ENCODE data around the gene NPW.

Gene NPW

GRCh38 chr16:2037115-2037514 lies 17.5 kb downstream of the NPW start:
- no peak for DNase-seq

- no peak for DNase-seq
These were observed 18.2 kb downstream of the NPW start for GRCh38 chr16:2037647-2038381.

GRCh38 chr16:2038382-2039231 lies 19.0 kb downstream of the NPW start:
- no peak for DNase-seq

- no peak for DNase-seq
These were observed 19.9 kb downstream of the NPW start for GRCh38 chr16:2039274-2040031.

- DNase-seq = no peak
These were observed 20.6 kb downstream of the NPW start for GRCh38 chr16:2040041-2040786.

- DNase-seq = no peak
These were observed 21.4 kb downstream of the NPW start for GRCh38 chr16:2040787-2041522.

GRCh38 chr16:2042171-2042985 lies 22.8 kb downstream of the NPW start:
- DNase-seq = no peak

- DNase-seq = no peak
These were observed 23.5 kb downstream of the NPW start for GRCh38 chr16:2042986-2043666.

GRCh38 chr16:2043667-2044451 lies 24.3 kb downstream of the NPW start:
- no peak for DNase-seq

GRCh38 chr16:2044541-2044940 lies 25.0 kb downstream of the NPW start:
- DNase-seq = no peak

- no peak for DNase-seq
These were observed 26.6 kb downstream of the NPW start for GRCh38 chr16:2045965-2046892.

- no peak for DNase-seq
These were observed 27.3 kb downstream of the NPW start for GRCh38 chr16:2046893-2047329.

GRCh38 chr16:2047330-2048115 lies 27.9 kb downstream of the NPW start, which contains the start of the genes NTHL1 and TSC2:
TSS of gene NTHL1 (minus strand) at chr16:2047834. CDS start at chr16:2047823, 11 bp downstream.
TSS of gene TSC2 (plus strand) at chr16:2047985. CDS start at chr16:2048616, 631 bp downstream.
- peak; percentile 97 for DNase-seq

- DNase-seq = no peak
These were observed 28.5 kb downstream of the NPW start for GRCh38 chr16:2048116-2048543.

- no peak for DNase-seq
These were observed 33.6 kb downstream of the NPW start for GRCh38 chr16:2053211-2053610.

- no peak for DNase-seq
These were observed 34.3 kb downstream of the NPW start for GRCh38 chr16:2053897-2054296.

GRCh38 chr16:2054543-2055245 lies 35.1 kb downstream of the NPW start:
- no peak for DNase-seq
